ENCODE data around the gene TTC31. TPM values are rescaled to one million over a fixed set of nuclear protein-coding genes. Genes with fewer than 3 reads are reported as not detected.

TTC31 gene
- total RNA-seq, 1 experiment from 2014 or later = 26.4 TPM

- Histone ChIP-seq H4K20me1 (ENCODE audit: insufficient read depth) (no peaks in the 10 kb centered on the region), H3K79me2 (ENCODE audit: insufficient read depth, low read length) (no peaks in the 10 kb centered on the region), H3K9ac (ENCODE audit: low read length) (no peak overlapping the region), H3K36me3 (ENCODE audit: control insufficient read depth in 1 of 2, insufficient read depth in 2 of 2, low read length in 2 of 2) (no peaks in the 10 kb centered on the region), H3K4me1 (ENCODE audit: control insufficient read depth in 1 of 2, insufficient read depth in 2 of 2, low read length in 2 of 2) (no peaks in the 10 kb centered on the region), H2AFZ (ENCODE audit: low read depth, low read length, poor library complexity, severe bottlenecking) (no peak overlapping the region), H3K9me3 (ENCODE audit: control insufficient read depth in 1 of 2, insufficient read depth in 1 of 2, low read depth in 1 of 2, low read length in 2 of 2) (no peaks in the 10 kb centered on the region), H3K9me2 (ENCODE audit: insufficient read depth) (no peaks in the 10 kb centered on the region), H3K27ac (ENCODE audit: low read depth, low read length) (no peak overlapping the region), H3K4me3 (replicated peaks in 1 of 2; ENCODE audit: low read depth in 1 of 2, low read length in 2 of 2) (no peak overlapping the region), H3K4me2 (ENCODE audit: low read length) (no peak overlapping the region), H3K27me3 (ENCODE audit: insufficient read depth, low read length) (no peaks in the 10 kb centered on the region)
- BruUV-seq (replicated peaks) = no TSS peak
- intact Hi-C loops (cut with micrococcal nuclease) = no loop called here
- ATAC-seq (0 out of 2 replicates have a peak, but pooled peaks have one; percentile 37), DNase-seq (ENCODE audit: low read depth, low spot score) (no peak)
- POLR2A ChIA-PET = no interaction called here
- TF ChIP-seq MAX (IDR thresholded peaks at IDR 0.05) (no peak), YY1 (IDR thresholded peaks at IDR 0.05; ENCODE audit: extremely low read depth, insufficient replicate concordance, low read depth, low read length) (no peak), TCF7L2 (IDR thresholded peaks at IDR 0.05; ENCODE audit: borderline replicate concordance, extremely low read depth, insufficient read depth, insufficient read length) (no peak), CTCF (IDR thresholded peaks at IDR 0.05 in 2 of 3, conservative IDR thresholded peaks at IDR 0.05 in 1 of 3; ENCODE audit: borderline replicate concordance in 1 of 3, insufficient read depth in 1 of 3, low read depth in 2 of 3, low read length in 2 of 3) (no peak), ZNF274 (IDR thresholded peaks at IDR 0.05; ENCODE audit: low read depth, low read length) (no peak), EZH2phosphoT487 (IDR thresholded peaks at IDR 0.05; ENCODE audit: borderline replicate concordance) (no peak), POLR2AphosphoS5 (IDR thresholded peaks at IDR 0.05; ENCODE audit: low read depth, low read length) (no peak), SIN3A (IDR thresholded peaks at IDR 0.05; ENCODE audit: low read depth) (no peak), ELF1 (IDR thresholded peaks at IDR 0.05; ENCODE audit: borderline replicate concordance, low read depth) (no peak), CEBPB (IDR thresholded peaks at IDR 0.05; ENCODE audit: low read depth) (no peak), EZH2 (IDR thresholded peaks at IDR 0.05) (no peak), RAD21 (IDR thresholded peaks at IDR 0.05; ENCODE audit: low read depth) (no peak), REST (IDR thresholded peaks at IDR 0.05; ENCODE audit: low read depth) (no peak), ZBTB33 (IDR thresholded peaks at IDR 0.05; ENCODE audit: extremely low read depth, insufficient replicate concordance, low read length) (no peak), POLR2A (IDR thresholded peaks at IDR 0.05; ENCODE audit: borderline replicate concordance, extremely low read depth, insufficient read depth, insufficient read length) (no peak), EGR1 (IDR thresholded peaks at IDR 0.05; ENCODE audit: low read depth) (no peak)
- RAD21 ChIA-PET (ENCODE audit: low non-redundant PET in 1 of 2, low total read pairs in 2 of 2, uncharacterized antibody in 2 of 2, unreplicated experiment in 2 of 2) = no interaction called here
- CTCF ChIA-PET = no interaction called here
Observed at GRCh38 chr2:74515981-74516633, 33.2 kb downstream of the TTC31 start.
